Retinal pigment epithelial cell (primary cell): ENCODE results near the gene SCYL1.
"Not testable (repeated sequence)": the region's sequence is repeated elsewhere in the genome, so short reads cannot be mapped to it uniquely, and the experiment has no call there.

Experiments
- DNase-seq: peaks from one replicate; pipeline ENCODE4 v3.0.0-alpha.2; 2010; ENCODE audit warnings: low read depth
- H3K4me3 ChIP-seq: 2 replicates; pipeline ENCODE4 v1.5.1; 2011; ENCODE audit warnings: mild to moderate bottlenecking, low read length, control low read depth, moderate library complexity
- TF ChIP-seq, protein P1 (sequence below): conservative IDR thresholded peaks from 2 replicates; pipeline ENCODE4 v1.5.1; 2011; ENCODE audit warnings: low read depth, low read length, control low read depth, inconsistent platforms

SCYL1 gene

DNA sequence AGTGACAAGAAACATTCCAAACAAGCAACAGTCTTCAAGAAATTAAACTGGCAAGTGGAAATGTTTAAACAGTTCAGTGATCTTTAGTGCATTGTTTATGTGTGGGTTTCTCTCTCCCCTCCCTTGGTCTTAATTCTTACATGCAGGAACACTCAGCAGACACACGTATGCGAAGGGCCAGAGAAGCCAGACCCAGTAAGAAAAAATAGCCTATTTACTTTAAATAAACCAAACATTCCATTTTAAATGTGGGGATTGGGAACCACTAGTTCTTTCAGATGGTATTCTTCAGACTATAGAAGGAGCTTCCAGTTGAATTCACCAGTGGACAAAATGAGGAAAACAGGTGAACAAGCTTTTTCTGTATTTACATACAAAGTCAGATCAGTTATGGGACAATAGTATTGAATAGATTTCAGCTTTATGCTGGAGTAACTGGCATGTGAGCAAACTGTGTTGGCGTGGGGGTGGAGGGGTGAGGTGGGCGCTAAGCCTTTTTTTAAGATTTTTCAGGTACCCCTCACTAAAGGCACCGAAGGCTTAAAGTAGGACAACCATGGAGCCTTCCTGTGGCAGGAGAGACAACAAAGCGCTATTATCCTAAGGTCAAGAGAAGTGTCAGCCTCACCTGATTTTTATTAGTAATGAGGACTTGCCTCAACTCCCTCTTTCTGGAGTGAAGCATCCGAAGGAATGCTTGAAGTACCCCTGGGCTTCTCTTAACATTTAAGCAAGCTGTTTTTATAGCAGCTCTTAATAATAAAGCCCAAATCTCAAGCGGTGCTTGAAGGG, 20.0 kb upstream of the SCYL1 start:
- DNase-seq, result no peak
- TF ChIP-seq, protein P1, sequence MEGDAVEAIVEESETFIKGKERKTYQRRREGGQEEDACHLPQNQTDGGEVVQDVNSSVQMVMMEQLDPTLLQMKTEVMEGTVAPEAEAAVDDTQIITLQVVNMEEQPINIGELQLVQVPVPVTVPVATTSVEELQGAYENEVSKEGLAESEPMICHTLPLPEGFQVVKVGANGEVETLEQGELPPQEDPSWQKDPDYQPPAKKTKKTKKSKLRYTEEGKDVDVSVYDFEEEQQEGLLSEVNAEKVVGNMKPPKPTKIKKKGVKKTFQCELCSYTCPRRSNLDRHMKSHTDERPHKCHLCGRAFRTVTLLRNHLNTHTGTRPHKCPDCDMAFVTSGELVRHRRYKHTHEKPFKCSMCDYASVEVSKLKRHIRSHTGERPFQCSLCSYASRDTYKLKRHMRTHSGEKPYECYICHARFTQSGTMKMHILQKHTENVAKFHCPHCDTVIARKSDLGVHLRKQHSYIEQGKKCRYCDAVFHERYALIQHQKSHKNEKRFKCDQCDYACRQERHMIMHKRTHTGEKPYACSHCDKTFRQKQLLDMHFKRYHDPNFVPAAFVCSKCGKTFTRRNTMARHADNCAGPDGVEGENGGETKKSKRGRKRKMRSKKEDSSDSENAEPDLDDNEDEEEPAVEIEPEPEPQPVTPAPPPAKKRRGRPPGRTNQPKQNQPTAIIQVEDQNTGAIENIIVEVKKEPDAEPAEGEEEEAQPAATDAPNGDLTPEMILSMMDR, result no peak
- peak overlapping the region; percentile 99 for H3K4me3 ChIP-seq

DNA sequence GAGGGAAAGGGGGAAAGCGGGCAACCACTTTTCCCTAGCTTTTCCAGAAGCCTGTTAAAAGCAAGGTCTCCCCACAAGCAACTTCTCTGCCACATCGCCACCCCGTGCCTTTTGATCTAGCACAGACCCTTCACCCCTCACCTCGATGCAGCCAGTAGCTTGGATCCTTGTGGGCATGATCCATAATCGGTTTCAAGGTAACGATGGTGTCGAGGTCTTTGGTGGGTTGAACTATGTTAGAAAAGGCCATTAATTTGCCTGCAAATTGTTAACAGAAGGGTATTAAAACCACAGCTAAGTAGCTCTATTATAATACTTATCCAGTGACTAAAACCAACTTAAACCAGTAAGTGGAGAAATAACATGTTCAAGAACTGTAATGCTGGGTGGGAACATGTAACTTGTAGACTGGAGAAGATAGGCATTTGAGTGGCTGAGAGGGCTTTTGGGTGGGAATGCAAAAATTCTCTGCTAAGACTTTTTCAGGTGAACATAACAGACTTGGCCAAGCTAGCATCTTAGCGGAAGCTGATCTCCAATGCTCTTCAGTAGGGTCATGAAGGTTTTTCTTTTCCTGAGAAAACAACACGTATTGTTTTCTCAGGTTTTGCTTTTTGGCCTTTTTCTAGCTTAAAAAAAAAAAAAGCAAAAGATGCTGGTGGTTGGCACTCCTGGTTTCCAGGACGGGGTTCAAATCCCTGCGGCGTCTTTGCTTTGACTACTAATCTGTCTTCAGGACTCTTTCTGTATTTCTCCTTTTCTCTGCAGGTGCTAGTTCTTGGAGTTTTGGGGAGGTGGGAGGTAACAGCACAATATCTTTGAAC, 19.2 kb upstream of the SCYL1 start:
- peak overlapping the region; percentile 99 for H3K4me3 ChIP-seq
- TF ChIP-seq, protein P1, result no peak
- DNase-seq, result no peak

DNA sequence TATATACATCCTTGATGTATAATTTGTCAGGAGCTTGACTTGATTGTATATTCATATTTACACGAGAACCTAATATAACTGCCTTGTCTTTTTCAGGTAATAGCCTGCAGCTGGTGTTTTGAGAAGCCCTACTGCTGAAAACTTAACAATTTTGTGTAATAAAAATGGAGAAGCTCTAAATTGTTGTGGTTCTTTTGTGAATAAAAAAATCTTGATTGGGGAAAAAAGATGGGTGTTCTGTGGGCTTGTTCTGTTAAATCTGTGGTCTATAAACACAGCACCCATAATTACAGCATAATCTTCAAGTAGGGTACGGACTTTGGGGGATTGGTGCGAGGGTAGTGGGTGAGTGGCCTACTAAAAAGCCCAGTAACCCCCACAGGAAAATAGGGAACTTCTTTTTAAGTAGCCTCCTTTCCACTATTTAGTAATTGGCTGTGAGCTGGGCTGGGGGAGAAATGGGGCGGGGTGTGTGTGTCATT, 18.6 kb upstream of the SCYL1 start:
- H3K4me3 ChIP-seq, result peak overlapping the region; percentile 99
- DNase-seq, result no peak
- TF ChIP-seq, protein P1, result no peak

DNA sequence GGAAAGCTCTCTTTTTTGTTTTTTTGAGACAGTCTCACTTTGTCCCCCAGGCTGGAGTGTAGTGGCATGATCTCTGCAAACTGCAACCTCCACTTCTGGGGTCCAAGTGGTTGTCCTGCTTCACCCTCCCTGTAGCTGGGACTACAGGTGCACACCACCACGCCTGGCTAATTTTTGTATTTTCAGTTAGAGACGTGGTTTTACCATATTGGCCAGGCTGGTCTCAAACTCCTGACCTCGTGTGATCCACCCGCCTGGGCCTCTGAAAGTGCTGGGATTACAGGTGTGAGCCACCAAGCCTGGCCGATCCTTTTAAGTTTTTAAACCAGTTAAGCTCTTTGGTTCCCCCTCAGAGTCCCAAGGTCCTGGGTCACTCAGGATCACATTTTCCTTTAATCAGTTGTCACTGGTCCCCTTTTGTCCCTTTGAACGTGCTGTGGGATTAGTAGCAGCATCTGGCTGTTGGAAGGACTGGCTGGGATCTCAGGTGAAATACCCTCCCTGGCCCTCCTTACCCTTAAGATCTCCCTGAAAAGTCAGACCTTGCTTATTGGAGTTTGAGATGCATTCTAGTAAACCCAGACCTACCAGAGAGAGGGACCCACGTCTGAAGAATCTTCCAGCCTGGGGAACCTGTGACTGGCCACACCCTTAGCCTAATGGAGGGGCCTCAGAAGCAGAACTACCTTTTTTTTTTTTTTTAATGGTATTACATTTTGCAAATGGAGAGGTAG, 17.9 kb upstream of the SCYL1 start:
- TF ChIP-seq, protein P1, result no peak
- peak overlapping the region; percentile 99 for H3K4me3 ChIP-seq
- DNase-seq, result no peak

DNA sequence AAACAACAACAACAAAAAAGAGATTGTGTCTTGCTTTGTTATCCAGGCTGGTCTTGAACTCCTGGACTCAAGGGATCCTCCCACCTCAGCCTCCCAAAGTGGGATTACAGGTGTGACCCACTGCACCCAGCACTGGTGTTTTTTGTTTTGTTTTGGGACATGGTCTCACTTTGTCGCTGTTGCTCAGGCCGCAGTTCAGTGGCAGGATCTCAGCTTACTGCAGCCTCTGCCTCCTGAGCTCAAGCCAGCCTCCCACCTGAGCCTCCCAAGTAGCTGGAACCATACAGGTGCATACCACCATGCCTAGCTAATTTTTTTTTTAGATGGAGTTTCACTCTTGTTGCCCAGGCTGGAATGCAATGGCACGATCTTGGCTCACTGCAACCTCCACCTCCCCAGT, 12.6 kb upstream of the SCYL1 start:
- not testable (repeated sequence) for H3K4me3 ChIP-seq

DNA sequence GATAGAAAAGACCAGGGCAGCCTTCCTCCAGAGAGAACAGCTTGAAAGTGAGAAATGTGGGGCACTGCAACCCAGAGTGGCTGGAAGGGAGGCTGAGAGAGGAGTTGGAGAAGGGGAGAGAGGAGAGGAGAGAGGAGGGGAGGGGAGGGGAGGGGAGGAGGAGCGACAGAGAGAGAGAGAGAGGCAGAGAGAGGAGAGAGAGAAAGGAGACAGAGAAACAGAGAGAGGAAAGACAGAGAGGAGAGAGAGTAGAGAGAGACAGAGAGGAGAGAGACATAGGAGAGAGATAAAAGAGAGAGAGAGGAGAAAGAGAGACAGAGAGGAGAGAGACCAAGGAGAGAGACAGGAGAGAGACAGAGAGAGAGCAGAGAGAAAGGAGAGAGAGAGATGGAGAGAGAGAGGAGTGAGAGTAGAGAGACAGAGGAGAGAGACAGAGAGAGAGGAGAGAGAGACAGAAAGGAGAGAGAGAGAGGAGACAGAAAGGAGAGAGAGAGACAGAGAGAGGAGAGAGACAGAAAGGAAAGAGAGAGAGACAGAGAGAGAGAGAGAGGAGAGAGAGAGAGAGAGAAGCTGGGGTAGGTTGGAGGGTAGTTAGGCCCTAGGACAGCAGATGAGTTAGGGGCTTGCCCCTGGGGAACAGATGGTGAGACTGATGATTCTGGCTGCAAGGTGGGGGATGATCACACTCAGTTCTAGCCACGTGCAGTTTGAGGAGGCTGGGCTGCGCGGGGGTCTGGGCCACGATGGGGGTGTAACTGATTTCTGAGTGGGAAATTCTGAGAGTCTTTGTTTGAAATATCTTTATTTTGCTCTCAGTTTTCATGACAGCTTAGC, 8.5 kb upstream of the SCYL1 start:
- DNase-seq, result no peak
- no peak overlapping the region for H3K4me3 ChIP-seq
- TF ChIP-seq, protein P1, result no peak

More for the DNA sequence above, 12.6 kb upstream of the SCYL1 start:
- DNase-seq, result not testable (repeated sequence)

DNA sequence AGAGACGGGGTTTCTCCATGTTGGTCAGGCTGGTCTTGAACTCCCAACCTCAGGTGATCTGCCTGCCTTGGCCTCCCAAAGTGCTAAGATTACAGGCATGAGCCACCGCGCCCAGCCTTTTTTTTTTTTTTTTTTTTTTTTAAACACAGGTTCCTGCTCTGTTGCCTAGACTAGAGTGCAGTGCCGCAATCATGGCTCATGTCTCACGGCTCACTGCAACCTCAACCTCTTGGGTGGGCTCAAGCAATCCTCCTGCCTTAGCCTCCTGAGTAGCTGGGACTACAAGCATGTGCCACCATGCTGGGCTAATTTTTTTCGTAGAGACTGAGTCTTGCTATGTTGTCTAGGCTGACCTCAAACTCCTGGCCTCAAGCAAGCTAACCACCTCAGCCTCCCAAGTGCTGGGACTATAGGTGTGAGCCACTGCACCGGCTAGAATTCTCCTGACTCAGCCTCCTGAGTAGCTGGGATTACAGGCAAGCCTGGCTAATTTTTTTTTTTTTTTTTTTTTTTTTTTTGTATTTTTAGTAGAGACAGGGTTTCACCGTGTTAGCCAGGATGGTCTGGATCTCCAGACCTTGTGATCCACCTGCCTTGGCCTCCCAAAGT, 5.8 kb upstream of the SCYL1 start:
- not testable (repeated sequence) for DNase-seq, H3K4me3 ChIP-seq

DNA sequence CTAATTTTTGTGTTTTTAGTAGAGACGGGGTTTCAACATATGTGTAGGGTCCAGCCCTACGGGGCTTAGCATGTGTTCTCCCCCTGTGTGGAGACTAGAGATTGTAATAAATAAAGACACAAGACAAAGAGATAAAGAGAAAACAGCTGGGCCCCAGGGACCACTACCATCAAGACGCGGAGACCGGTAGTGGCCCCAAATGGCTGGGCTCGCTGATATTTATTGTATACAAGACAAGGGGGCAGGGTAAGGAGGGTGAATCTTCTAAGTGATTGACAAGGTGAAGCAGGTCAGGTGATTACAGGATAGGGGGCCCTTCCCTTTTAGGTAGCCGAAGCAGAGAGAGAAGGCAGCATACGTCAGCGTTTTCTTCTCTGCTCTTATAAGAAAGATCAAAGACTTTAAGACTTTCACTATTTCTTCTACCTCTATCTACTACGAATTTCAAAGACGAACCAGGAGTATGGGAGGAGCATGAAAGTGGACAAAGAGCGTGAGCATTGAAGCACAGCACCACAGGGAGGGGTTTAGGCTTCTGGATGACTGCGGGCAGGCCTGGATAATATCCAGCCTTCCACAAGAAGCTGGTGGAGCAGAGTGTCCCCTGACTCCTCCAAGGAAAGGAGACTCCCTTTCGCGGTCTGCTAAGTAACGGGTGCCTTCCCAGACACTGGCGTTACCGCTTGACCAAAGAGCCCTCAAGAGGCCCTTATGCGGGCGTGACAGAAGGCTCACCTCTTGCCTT, 2.9 kb upstream of the SCYL1 start:
- not testable (repeated sequence) for H3K4me3 ChIP-seq, DNase-seq

DNA sequence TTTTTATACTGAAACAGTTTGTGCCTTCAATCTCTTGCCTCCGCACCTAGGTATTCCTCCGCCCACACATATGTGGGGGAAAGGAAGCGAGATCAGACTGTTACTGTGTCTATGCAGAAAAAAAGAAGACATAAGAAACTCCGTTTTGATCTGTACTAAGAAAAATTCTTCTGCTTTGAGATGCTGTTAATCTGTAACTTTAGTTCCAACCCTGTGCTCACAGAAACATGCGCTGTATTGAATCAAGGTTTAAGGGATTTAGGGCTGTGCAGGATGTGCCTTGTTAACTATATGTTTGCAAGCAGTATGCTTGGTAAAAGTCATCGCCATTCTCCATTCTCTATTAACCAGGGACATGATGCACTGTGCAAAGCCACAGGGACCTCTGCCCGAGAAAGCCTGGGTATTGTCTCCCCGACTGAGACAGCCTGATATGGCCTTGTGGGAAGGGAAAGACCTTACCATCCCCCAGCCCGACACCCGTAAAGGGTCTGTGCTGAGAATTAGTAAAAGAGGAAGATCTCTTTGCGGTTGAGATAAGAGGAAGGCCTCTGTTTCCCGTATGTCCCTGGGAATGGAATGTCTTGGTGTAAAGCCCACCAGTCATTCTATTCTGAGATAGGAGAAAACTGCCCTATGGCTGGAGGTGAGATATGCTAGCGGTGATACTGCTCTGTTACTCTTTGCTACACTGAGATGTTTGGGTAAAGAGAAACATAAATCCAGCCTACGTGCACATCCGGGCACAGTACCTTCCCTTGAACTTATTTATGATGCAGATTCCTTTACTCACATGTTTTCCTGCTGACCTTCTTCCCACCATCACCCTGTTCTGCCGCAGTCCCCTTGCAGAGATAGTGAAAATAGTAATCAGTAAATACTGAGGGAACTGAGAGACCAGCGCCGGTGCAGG, 1.9 kb upstream of the SCYL1 start:
- DNase-seq, H3K4me3 ChIP-seq: not testable (repeated sequence)
